Measurements from ENCODE around the gene OGDH.
"Not testable (repeated sequence)": the region's sequence is repeated elsewhere in the genome, so short reads cannot be mapped to it uniquely, and the experiment has no call there.

OGDH gene

DNA sequence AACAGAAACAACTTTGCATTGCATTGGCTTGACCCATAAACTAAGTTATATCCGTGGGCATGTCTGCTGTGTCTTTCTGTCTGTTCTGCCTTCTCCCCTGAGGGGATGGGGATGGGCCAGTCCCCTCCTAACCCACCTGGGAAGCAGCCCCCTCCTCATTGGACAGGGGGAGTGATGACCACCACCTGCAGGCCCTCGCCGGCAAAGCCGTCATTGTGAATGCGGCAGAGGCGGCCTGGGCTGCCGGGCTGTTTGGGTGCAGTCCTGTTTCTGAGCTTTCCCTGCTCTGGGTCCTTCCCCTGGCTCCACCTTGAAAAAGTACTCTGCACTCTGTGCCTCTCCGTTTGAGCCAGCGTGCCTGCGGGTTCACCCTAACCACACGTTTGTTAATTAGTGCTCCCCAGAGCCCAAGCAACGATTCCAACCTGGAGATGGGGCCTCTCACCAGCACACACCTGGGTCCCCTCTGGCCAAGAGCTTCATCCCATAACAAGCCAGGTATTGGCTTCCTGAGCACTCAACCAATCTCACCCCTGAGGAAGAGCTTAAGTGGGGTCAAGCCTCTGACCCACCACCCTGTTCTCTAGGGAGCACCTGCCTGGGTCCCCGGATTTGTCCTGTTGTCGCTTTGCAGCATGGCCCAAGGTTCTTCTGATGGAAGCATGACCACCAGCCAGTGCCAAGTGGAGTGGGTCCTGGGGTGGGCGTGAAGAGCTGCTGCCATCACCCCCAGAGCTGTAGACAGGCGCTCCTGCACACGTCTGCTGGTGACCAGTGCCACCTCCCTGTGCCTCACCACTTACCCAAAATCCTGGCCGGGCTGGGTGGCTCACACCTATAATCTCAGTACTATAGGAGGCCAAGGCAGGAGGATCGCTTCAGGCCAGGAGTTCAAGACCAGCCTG is 102.8 kb downstream of the OGDH start:
- DNase-seq: no peak

DNA sequence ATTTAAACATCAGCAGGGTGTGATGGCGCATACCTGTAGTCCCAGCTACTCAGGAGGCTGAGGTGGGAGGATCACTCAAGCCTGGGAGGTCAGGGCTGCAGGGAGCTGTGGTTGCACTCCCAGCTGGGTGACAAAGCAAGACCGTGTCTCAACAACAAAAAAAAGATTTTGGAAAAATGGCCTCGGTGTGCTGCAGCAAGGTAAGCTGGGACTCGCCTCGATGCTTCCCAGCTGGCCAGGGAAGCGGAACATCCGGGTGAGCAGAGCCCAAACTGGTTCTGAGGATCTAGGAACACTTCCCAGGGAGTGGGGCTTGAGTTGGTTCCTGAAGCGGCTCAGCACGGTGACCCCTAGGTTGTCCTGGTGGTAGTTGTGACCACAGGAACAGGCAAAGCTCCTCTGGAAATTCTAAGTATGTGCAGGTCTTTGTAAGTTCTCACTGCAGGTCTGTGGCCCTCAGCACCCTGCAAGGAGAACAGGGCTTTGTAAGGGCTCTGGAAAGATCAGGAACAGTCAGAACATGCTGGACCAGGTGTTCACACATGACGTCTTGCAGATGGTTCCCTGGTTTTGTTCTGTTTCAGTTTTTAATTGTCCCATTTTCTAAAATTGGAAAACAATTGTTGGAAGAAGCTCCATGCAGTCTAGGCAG is 103.6 kb downstream of the OGDH start:
- DNase-seq: no peak

DNA sequence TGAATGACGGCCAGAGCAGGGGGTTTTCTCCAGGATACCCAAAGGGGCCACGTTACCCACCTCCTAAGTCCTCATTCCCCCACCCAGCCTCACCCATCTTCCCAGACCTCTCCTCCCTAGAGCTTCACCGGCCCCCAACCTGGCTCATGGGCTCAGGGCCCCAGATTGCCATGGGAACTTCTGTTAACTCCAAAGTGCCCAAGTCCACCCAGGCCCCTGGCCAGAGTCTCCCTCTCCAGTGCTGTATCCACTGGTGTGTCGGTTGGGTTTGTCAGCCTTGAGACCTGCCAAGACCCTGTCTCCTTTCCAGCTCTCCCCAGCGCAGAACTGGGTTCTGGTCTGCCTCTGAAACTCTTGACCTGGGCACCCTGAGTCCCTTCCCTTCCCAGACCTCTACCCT is 105.1 kb downstream of the OGDH start:
- no peak for DNase-seq

DNA sequence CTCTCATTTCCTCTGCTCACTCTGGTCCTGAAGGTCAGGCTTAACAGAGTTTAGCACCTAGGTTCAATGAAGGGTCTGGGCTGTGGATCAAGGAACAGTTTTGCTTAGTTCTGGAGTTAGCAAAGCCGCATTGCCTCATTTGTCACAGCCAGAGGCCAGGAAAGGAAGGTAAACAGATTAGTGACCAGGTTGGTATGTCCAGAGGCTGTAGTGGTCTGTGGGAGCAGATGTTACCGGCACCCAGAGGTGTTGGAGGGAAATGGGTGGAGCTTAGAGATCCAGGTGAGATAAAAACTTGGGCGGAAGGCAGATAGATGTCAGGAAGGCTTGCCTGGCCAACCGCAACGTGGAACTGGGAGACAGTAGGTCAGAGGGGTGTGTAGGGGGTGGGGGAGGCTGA is 105.6 kb downstream of the OGDH start:
- no peak for DNase-seq

DNA sequence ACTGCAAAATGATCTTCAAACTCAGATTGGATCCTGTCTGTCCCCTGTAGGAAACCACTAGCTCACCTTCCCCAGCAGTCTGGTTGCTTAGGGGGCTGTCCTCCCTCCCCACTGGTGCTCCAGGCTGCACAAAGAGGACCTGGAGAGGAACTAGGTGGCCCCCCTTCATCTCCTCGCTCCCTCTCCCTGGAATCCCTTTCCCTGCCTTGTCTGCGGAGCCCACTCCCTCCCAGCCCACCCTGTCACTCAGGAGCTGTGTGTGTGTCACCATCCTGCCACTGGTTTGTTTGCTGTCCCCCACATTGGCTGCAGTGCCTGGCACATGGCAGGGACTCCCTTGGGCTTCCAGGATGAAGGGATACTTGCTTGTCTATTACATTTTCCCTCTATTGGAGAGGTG is 106.7 kb downstream of the OGDH start:
- no peak for DNase-seq

DNA sequence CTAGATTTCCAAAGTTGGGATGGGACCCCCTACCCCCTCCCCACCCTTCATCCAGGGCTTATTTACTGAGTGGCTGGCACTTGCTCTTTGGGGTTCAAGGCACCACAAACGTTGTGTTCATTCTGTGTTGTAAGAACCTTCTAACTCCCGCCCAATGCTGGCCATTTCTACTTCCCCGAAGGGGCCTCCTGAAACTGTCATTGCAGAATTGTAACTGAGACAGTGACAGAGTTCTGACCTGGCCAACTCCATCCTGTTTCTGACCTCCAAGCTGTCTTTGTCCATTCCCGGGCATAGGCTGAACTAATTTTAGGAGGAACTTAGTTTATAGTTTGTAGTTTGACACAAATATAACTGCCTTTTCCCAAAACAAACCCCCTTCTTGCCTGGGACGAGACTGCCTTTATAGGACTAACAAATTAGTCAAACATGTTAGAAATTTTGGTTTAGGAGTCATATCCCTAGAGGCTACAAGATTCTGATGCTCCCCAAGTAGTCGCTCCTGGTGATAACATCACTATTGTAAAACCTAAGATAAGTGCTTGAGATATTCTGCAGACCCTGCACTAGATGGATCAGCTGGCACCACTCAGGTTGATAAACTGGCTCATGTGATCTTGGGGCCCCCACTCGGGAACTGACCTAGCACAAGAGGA is 107.4 kb downstream of the OGDH start:
- DNase-seq: no peak

DNA sequence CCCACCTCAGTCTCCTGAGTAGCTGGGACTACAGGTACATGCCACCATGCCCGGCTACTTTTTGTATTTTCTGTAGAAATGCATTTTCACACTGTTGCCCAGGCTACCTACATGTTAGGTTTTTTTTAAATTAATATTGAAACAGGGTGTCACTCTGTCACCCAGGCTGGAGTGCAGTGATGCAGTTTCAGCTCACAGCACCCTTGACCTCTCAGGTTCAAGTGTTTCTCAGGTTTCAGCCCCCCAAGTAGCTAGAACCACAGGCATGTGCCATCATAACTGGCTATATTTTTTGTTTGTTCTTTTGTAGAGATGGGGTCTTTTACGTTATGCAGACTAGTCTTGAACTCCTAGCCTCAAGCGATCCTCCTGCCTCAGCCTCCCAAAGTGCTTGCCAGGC is 109.8 kb downstream of the OGDH start:
- no peak for DNase-seq

DNA sequence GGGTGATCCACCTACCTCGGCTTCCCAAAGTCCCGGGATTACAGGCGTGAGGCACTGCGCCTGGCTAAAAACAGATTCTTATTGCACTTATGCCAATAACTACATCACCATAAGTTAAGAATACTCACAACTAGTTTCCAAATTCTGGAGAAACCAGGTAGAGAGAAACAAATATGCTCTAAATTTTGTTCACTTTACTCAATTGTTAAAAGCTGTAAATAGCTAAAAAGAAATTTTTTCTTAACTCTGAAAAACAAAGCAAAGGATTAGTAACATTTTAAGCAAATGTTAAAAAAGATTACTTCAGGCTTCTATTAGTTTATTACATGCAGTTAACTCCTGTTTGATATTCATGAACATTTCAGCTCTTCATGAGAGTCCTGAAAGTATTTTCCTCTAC is 113.9 kb downstream of the OGDH start:
- DNase-seq: no peak

DNA sequence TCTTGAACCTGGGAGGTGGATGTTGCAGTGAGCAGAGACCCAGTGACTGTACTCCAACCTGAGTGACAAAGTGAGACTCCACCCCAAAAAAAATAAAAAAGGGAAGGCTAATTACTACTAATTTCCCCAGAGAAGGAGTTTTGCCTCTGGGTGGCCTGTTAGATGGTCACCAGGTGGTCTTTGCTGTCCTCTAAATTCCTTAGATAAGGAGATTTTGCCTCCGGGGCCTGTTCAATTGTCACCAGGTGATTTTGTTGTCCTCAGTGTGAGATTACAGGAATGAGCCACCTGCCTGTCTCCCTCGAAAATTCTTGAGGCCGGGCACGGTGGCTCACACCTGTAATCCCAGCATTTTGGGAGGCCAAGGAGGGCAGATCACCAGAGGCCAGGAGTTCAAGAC is 117.8 kb downstream of the OGDH start:
- DNase-seq: no peak

DNA sequence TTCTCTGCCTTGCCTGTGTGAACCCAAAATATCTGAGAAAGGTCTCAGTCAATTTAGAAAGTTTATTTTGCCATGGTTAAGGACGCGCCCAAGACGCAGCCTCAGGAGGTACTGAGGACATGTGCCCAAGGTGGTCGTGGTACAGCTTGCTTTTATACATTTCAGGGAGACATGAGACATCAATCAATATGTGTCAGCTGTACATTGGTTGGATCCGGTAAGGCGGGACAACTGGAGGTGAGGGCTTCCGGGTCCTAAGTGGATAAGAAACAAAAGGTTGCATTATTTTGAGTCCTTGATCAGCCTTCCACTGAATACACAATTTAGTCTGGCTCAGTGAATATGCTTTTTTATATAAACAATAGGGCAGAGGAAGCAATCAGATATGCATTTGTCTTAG is 119.8 kb downstream of the OGDH start:
- not testable (repeated sequence) for DNase-seq

DNA sequence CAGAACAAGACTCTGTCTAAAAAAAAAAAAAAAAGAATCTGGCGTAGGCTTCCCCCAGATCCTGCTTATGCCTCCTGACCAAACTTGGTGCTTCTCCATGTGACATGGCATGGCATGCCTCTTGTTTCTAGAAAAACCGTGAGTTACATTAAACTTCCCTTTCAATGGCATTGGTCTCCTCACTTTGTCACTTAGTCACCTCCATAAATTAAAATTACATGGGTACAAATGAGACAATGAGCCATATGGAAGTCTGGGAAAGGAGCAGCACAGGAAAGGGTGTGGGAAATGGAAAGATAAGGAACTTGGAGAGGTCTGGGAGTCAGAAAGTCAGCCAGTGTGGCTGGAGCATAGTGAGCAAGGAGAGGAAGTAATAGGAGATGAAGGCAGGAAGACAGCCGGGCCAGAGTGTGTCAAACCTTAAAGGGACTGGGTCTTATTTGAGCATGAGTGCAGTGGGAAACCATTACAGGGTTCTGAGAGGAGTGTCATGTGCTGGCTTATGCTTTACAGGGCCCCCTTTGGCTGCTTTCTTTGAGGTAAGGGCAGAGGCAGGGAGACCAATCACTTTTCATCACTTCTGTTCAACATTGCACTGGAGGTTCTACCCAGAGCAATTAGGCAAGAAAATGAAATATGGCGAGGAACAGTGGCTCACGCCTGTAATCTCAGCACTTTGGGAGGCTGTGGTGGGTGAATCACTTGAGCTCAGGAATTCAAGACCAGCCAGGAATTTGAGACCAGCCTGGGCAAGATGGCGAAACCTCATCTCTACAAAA is 120.9 kb downstream of the OGDH start:
- DNase-seq: no peak

DNA sequence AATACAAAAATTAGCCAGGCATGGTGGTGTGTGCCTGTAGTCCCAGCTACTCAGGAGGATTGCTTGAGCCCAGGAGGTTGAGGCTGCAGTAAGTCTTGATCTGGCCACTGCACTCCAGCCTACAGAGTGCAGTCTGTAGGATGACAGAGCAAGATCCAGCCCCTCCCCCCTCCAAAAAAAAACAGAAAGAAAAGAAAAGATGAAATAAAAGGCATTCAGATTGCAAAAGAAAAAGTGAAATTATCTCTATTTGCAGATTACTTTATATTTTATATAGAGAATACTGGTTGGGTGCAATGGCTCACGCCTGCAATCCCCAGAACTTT is 121.5 kb downstream of the OGDH start:
- no peak for DNase-seq

DNA sequence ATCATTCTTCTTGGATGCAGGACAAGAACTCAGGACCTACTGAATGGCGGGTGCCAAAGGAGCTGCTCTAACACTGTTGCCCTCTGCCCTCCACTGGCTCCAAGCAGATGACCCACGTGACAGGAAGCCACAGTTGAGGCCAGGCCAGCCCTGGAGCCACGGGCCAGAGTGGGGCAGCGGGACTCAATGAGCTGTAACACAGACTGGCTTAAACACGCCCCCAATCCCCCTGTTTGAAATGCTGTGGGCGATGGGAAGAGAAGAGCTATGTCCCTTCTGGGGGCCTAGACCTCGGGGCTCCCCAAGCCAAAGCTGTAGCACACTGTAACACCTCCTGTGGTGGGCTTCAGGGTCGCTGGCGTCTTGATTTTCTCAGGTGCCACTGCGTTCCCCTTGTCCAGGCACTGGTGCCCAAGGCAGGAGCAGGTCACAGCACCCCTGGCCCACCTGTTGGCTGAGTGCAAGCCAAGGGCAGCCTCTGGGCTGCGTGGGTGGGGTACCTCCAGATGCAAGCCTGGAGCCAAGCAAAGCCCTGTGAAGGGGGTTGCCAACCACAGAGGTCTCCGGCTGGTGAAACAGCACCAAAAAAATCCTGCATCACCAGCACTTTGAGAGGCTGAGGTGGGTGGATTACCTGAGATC is 123.6 kb downstream of the OGDH start:
- DNase-seq: no peak

DNA sequence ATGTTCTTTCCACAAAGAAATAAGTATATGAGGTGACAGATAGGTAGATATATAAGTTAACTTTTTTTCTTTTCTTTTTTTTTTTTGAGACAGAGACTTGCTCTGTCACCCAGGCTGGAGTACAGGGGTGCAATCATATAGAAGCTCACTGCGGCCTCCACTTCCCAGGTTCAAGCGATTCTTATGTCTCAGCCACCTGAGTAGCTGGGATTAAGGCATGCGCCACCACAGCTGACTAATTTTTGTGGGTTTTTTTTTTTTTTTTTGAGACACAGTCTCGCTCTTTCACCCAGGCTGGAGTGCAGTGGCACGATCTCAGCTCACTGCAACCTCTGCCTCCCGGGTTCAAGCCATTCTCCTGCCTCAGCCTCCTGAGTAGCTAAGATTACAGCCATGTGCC is 126.5 kb downstream of the OGDH start:
- not testable (repeated sequence) for DNase-seq

DNA sequence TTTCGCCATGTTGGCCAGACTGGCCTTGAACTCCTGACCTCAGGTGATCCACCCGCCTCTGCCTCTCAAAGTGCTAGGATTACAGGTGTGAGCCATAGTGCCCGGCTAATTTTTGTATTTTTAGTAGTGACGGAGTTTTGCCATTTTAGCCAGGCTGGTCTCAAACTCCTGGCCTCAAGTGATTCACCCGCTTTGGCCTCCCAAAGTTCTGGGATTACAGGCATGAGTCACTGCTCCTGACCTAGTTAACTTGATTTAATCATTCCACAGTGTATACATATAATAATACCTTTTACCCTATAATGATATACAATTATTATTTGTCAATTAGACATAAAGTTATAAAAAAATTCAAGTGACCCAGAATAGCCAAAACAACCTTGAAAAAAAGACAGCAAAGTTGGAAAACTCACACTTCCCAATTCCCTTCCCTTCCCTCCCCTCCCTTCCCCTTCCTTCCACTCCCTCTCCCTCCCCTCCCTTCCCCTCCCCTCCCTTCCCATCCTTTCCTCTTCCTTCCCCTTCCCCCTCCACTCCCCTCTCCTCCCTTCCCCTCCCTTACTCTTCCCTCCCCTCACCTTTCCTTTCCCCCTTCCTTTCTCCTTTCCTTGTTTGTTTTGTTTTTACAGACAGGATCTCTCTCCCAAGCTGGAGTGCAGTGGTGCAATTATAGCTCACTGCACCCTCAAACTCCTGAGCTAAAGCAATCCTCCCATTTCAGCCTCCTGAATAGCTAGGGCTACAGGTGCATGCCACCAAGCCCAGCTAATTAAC is 127.5 kb downstream of the OGDH start:
- no peak for DNase-seq

DNA sequence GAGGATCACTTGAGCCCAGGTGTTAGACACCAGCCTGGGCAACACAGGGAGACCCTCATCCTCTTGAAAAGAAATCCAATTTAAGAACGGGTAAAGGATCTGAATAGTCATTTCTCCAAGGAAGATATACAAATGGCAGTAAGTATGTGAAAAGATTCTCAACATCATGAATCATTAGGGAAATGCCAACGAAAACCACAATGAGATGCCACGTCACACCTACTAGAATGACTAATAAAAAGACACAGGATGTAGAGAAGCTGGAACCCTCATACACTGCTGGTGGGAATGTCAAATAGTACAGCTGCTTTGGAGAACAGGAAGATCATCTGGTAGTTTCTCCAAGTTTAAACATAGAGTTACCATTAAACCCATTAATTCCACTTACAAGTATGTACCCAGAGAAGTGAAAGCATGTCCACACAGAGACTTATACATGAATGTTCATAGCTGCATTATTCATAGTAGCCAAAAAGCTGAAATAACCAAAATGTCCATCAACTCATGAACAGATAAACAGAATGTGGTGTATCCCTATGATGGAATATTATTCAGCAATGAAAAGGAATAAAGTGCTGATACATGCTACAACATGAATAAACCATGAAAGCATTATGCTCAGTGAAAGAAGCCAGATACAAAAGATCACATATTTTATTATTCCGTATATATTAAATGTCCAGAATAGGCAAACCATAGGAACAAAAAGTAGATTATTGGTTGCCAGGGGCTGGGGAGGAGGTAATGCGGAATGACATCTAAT is 129.2 kb downstream of the OGDH start:
- peak; percentile 76 for DNase-seq

DNA sequence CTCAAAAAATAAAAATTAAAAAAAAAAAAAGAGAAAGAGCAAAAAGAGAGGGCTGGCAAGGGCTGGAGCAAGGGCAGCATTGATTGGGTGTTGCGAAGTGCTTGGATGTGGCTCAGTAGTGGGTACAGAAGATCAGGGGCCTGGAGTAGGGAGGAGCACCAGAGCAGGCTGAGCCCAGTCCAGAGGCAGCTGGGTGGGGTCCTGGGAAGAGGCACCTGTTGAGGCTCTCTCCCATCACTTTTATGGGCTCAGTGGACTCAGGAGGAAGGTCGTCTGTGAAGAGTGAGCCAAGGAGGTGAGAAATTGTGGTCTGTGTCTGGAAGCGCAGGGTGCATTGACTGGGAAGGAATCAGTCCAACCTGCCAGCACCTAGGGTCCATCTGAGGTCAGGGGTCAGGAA is 130.5 kb downstream of the OGDH start:
- no peak for DNase-seq

DNA sequence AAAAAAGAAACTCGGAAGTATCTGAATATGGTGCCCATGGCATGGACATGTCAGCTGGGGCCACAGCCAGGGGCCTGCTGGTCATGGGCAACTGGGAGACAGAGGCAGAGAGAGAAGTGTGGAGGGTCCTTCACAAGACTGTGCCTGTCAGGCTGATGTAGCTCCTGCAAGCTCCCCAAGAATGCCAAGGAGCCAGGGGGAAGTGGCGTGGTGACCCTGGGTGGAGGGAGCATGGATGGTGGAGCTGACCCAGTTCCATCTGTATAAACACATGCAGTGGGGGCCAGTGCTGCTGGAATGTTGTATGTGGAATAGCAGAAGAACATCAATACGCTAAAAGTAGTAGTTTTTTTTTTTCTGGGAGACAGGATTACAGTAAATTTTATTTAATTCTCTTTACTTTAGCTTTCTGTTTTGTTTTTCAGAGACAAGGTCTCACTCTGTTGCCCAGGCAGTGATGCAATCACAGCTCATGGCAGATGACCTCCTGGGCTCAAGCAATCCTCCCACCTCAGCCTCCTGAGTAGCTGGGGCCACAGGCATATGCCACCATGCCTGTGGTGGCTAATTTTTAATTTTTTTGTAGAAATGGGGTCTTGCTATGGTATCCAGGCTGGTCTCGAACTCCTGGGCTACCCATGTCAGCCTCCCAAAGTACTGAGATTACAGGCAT is 131.8 kb downstream of the OGDH start:
- no peak for DNase-seq

DNA sequence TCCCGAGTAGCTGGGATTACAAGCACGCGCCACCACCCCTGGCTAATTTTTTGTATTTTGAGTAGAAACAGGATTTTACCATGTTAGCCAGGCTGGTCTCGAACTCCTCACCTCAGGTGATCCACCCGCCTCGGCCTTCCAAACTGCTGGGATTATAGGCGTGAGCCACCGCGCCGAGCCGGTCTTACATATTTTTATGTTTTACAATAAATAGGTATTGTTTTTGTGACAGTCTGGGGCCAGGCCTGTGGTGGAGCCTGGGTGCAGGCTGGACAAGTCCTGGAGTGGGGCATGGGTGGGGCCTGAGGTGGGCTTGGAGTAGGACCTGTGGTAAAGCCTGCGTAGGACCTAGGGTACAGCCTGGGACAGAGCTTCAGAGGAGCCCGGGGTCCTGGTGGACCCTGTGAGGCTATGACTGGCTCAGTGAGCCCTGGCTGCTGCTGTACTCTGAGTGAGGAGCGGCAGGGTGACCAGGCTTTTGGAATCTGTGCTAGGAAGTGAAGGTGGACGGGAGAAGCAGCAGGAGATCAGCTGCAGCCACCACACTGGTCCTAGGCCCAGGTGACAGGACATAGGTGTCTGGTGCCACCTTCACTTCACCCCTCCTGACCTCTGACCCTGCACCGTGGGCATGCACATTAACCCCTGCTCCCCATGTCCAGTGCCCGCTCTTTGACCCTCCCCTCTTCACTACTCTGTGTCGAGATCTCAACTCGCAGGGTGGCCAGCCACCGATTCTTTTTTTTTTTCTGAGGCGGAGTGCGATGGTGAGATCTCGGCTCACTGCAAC is 132.6 kb downstream of the OGDH start:
- no peak for DNase-seq

DNA sequence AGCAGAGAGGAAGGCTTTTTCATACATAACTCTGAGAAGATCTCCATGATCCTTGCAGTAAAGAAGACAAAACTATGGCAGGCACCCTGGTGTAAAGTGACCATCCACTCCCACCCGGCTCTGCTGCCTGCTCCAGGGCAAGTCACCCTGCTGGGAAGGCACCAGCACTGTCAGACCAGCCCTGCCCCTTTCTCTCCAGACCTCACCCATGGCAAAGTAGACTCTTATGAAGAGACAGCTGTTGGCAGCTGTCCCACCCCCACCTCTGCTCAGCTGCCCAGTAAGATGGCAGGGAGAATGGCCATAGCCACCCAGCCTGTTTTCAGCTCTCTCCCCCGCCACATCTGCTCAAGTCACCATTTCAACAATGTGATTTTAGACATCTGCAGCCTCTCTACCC is 133.6 kb downstream of the OGDH start:
- no peak for DNase-seq

Data from CD4-positive, alpha-beta T cell treated with Interleukin-4 for 4 hours (primary cell).